ENCODE measurements around the gene PDIA4. TPM values are rescaled to one million over a fixed set of nuclear protein-coding genes. Genes with fewer than 3 reads are reported as not detected.
A peak's percentile ranks its signal among the peaks of the same experiment; 100 is the strongest.

The PDIA4 gene
- total RNA-seq, 1 experiment from 2014 or later: 217 TPM

GRCh38 chr7:148962440-148962822 is 65.9 kb downstream of the PDIA4 start:
- intact Hi-C loops (cut with micrococcal nuclease): loop anchor here (1.0 to 10.0 kb wide), 3 partner anchors 268 to 458 kb away; partner anchors contain the start of gene CUL1
- Histone ChIP-seq H3K4me3 (replicated peaks in 1 of 2; ENCODE audit: low read depth in 1 of 2, low read length in 2 of 2) (peak overlapping the region; percentile 40 to 50), H3K4me1 (ENCODE audit: control insufficient read depth in 1 of 2, insufficient read depth in 2 of 2, low read length in 2 of 2) (peaks cover 0 to 39% of the 10 kb centered on the region in 2 experiments; a peak in 2 of 4 replicates), H3K27ac (ENCODE audit: low read depth, low read length) (no peak overlapping the region), H2AFZ (ENCODE audit: low read depth, low read length, poor library complexity, severe bottlenecking) (peak overlapping the region; percentile 75), H3K36me3 (ENCODE audit: control insufficient read depth in 1 of 2, insufficient read depth in 2 of 2, low read length in 2 of 2) (no peaks in the 10 kb centered on the region), H3K79me2 (ENCODE audit: insufficient read depth, low read length) (no peaks in the 10 kb centered on the region), H3K9ac (ENCODE audit: low read length) (peak overlapping the region; percentile 40; the same call in 1 of the 2 replicates), H3K4me2 (ENCODE audit: low read length) (peak overlapping the region; percentile 70), H3K9me2 (ENCODE audit: insufficient read depth) (no peaks in the 10 kb centered on the region), H3K27me3 (ENCODE audit: insufficient read depth, low read length) (no peaks in the 10 kb centered on the region), H4K20me1 (ENCODE audit: insufficient read depth) (no peaks in the 10 kb centered on the region), H3K9me3 (ENCODE audit: control insufficient read depth in 1 of 2, insufficient read depth in 1 of 2, low read depth in 1 of 2, low read length in 2 of 2) (no peaks in the 10 kb centered on the region)
- CTCF ChIA-PET: interaction anchor here (0.7 to 1.6 kb wide), 10 partner anchors 43 to 720 kb away, joined by 3 to 14 read pairs (median 3); no protein-coding TSS in a partner anchor
- BruUV-seq (replicated peaks): no TSS peak
- RAD21 ChIA-PET (ENCODE audit: low non-redundant PET in 1 of 2, low total read pairs in 2 of 2, uncharacterized antibody in 2 of 2, unreplicated experiment in 2 of 2): interaction anchor here in 1 of 2 experiments (0.6 to 2.3 kb wide), 3 partner anchors 387 to 561 kb away, joined by 3 to 6 read pairs (median 3); no protein-coding TSS in a partner anchor
- POLR2A ChIA-PET: no interaction called here
- TF ChIP-seq REST (IDR thresholded peaks at IDR 0.05; ENCODE audit: low read depth) (no peak), SRF (IDR thresholded peaks at IDR 0.05; ENCODE audit: low read depth) (no peak), ZFX (IDR thresholded peaks at IDR 0.05) (no peak), CBX3 (IDR thresholded peaks at IDR 0.05; ENCODE audit: low read depth) (0 out of 2 replicates have a peak, but pooled peaks have one; percentile 10), YY1 (IDR thresholded peaks at IDR 0.05; ENCODE audit: extremely low read depth, insufficient replicate concordance, low read depth, low read length) (no peak), JUND (IDR thresholded peaks at IDR 0.05) (no peak), EZH2phosphoT487 (IDR thresholded peaks at IDR 0.05; ENCODE audit: borderline replicate concordance) (no peak), MAX (IDR thresholded peaks at IDR 0.05) (0 out of 2 replicates have a peak, but pooled peaks have one; percentile 13)
- TF ChIP-seq, protein P1, sequence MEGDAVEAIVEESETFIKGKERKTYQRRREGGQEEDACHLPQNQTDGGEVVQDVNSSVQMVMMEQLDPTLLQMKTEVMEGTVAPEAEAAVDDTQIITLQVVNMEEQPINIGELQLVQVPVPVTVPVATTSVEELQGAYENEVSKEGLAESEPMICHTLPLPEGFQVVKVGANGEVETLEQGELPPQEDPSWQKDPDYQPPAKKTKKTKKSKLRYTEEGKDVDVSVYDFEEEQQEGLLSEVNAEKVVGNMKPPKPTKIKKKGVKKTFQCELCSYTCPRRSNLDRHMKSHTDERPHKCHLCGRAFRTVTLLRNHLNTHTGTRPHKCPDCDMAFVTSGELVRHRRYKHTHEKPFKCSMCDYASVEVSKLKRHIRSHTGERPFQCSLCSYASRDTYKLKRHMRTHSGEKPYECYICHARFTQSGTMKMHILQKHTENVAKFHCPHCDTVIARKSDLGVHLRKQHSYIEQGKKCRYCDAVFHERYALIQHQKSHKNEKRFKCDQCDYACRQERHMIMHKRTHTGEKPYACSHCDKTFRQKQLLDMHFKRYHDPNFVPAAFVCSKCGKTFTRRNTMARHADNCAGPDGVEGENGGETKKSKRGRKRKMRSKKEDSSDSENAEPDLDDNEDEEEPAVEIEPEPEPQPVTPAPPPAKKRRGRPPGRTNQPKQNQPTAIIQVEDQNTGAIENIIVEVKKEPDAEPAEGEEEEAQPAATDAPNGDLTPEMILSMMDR (IDR thresholded peaks at IDR 0.05 in 2 of 3, conservative IDR thresholded peaks at IDR 0.05 in 1 of 3; ENCODE audit: borderline replicate concordance in 1 of 3, insufficient read depth in 1 of 3, low read depth in 2 of 3, low read length in 2 of 3): no peak
- ATAC-seq (no peak), DNase-seq (ENCODE audit: low read depth, low spot score) (no peak)

Data from HCT116 (cell line).